Measurements from ENCODE around the gene CCNA2.

CCNA2 gene

DNA sequence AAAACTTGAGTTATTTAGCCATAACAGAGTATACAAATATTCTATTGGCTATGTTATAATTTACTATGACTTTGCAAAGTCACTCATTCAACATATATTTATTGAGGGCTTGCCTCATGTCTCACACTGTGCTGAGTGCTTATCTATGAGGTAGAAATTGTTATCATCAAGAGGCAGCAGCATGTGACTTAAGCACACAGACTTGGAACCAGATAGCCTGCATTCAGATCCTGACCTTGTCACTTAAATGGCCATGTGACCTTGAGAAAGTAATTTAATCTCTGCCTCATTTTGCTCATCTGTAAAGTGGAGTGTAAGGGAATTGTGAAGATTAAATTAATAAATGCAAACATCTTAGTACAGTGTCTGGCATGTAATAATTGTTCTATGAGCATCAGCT is 32.7 kb downstream of the CCNA2 start:
- no peak overlapping the region for H3K23ac ChIP-seq (ENCODE audit: low read length in 2 of 2)
- H2BK120ac ChIP-seq (ENCODE audit: low read depth, low read length) = no peak overlapping the region
- H2AK5ac ChIP-seq (ENCODE audit: low read length, severe bottlenecking) = no peak overlapping the region
- H3K79me1 ChIP-seq (replicated peaks; ENCODE audit: low read length, poor library complexity, severe bottlenecking) = no peaks in the 10 kb centered on the region
- H2AFZ ChIP-seq (ENCODE audit: low read depth, low read length) = no peak overlapping the region
- no peak overlapping the region for H4K91ac ChIP-seq (ENCODE audit: low read length)
- no peaks in the 10 kb centered on the region for H3K9me3 ChIP-seq (ENCODE audit: control insufficient read depth, low read length)
- H3K14ac ChIP-seq (ENCODE audit: low read length in 2 of 2) = no peak overlapping the region
- H3K4ac ChIP-seq (ENCODE audit: low read depth in 1 of 2, low read length in 2 of 2) = no peak overlapping the region
- no peak overlapping the region for H3K9ac ChIP-seq (ENCODE audit: low read length)
- no peak overlapping the region for H3K4me2 ChIP-seq (ENCODE audit: low read length, poor library complexity, severe bottlenecking)
- no peak overlapping the region for H2BK12ac ChIP-seq (ENCODE audit: low read length in 2 of 2)
- H2BK15ac ChIP-seq (ENCODE audit: low read depth, poor library complexity, severe bottlenecking) = no peak overlapping the region
- H3K27ac ChIP-seq (ENCODE audit: low read length, poor library complexity, severe bottlenecking) = no peak overlapping the region
- no peak overlapping the region for H4K8ac ChIP-seq (ENCODE audit: low read length)
- no peaks in the 10 kb centered on the region for H3K27me3 ChIP-seq (ENCODE audit: control insufficient read depth in 1 of 2, insufficient read depth in 1 of 2, low read length in 2 of 2)
- H2BK5ac ChIP-seq (ENCODE audit: low read depth, low read length, poor library complexity, severe bottlenecking) = no peak overlapping the region
- H3K18ac ChIP-seq (ENCODE audit: low read depth in 1 of 2, low read length in 2 of 2) = no peak overlapping the region
- H3K36me3 ChIP-seq (ENCODE audit: control insufficient read depth in 1 of 2, insufficient read depth in 2 of 2, low read depth in 1 of 2, low read length in 2 of 2) = no peaks in the 10 kb centered on the region
- H3K4me3 ChIP-seq (ENCODE audit: insufficient read depth in 1 of 2, low read depth in 1 of 2, low read length in 2 of 2) = no peak overlapping the region
- no peak for DNase-seq
- H3K4me1 ChIP-seq (ENCODE audit: control insufficient read depth, insufficient read depth, low read depth, low read length) = no peaks in the 10 kb centered on the region

DNA sequence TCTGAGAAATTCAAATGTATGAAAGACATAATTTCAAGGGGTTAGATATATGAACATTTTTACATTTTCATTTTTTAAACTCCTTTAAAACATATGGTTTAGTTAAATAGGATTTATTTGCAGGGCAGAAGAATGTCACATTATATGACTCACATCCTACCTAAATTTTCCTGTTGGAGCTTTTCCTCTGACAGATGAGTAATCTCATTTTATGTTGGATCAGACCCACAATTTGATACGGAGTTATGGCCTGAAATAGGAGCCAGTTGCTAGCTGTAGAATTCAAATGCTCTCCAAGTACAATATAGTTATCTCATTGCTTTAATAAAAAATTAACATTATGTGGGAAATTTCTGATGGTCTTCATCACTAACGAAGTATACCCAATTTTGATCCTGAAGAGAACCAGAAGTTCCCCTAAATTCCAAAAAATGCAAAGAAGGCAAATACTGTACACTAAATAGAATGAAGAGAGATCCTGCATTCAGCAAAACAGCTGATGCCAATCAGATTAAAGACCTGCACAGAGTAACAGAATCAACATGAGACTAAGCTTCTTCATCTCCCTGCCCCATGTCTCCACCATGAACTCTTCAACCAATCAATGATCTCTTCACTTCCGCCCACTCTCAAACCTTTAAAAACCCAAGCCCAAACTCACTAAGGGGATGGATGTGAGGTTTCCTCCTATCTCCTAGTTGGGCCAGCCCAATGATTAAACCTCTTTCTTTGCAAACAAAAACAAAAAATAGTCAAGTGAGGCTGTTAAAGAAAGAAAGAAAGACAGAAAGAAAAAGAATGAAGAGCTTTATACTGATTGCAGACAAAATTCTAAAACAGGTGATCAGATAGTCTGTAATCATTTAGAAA is 33.5 kb downstream of the CCNA2 start:
- Histone ChIP-seq H3K36me3 (ENCODE audit: control insufficient read depth in 1 of 2, insufficient read depth in 2 of 2, low read depth in 1 of 2, low read length in 2 of 2) (no peaks in the 10 kb centered on the region), H3K27ac (ENCODE audit: low read length, poor library complexity, severe bottlenecking) (no peak overlapping the region), H2AFZ (ENCODE audit: low read depth, low read length) (no peak overlapping the region), H4K91ac (ENCODE audit: low read length) (no peak overlapping the region), H4K8ac (ENCODE audit: low read length) (no peak overlapping the region), H2AK5ac (ENCODE audit: low read length, severe bottlenecking) (no peak overlapping the region), H3K14ac (ENCODE audit: low read length in 2 of 2) (no peak overlapping the region), H3K4me3 (ENCODE audit: insufficient read depth in 1 of 2, low read depth in 1 of 2, low read length in 2 of 2) (peak overlapping the region in 1 of 2 experiments; percentile 6), H3K4me1 (ENCODE audit: control insufficient read depth, insufficient read depth, low read depth, low read length) (peaks cover 4% of the 10 kb centered on the region), H3K18ac (ENCODE audit: low read depth in 1 of 2, low read length in 2 of 2) (no peak overlapping the region), H2BK15ac (ENCODE audit: low read depth, poor library complexity, severe bottlenecking) (no peak overlapping the region), H3K79me1 (replicated peaks; ENCODE audit: low read length, poor library complexity, severe bottlenecking) (no peaks in the 10 kb centered on the region), H2BK5ac (ENCODE audit: low read depth, low read length, poor library complexity, severe bottlenecking) (no peak overlapping the region), H3K4me2 (ENCODE audit: low read length, poor library complexity, severe bottlenecking) (no peak overlapping the region), H3K9me3 (ENCODE audit: control insufficient read depth, low read length) (no peaks in the 10 kb centered on the region), H3K27me3 (ENCODE audit: control insufficient read depth in 1 of 2, insufficient read depth in 1 of 2, low read length in 2 of 2) (no peaks in the 10 kb centered on the region), H3K9ac (ENCODE audit: low read length) (peak overlapping the region; percentile 32), H2BK120ac (ENCODE audit: low read depth, low read length) (no peak overlapping the region), H2BK12ac (ENCODE audit: low read length in 2 of 2) (no peak overlapping the region), H3K23ac (ENCODE audit: low read length in 2 of 2) (no peak overlapping the region), H3K4ac (ENCODE audit: low read depth in 1 of 2, low read length in 2 of 2) (no peak overlapping the region)
- no peak for DNase-seq
- 84% methylated on average over 2 of the region's 3 CpGs for WGBS

DNA sequence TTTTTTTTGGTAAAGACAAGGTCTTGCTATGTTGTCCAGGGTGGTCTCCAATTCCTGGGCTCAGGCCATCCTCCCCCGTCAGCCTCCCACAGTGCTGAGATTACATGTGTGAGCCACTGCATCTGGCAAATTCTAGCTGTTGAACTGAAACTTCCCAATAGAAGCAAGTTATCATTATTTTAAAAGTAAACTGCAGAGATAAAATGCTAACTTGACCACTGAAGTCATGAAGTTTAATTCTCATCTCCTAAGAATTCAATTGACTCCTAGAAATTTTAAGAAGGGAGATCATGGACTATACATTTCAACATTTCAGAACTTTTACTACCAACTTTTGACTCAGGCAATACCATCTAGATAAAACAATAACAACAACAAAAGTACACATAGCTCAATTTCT is 34.2 kb downstream of the CCNA2 start:
- H4K8ac ChIP-seq (ENCODE audit: low read length) = no peak overlapping the region
- no peaks in the 10 kb centered on the region for H3K9me3 ChIP-seq (ENCODE audit: control insufficient read depth, low read length)
- peaks cover 6% of the 10 kb centered on the region for H3K4me1 ChIP-seq (ENCODE audit: control insufficient read depth, insufficient read depth, low read depth, low read length)
- H3K18ac ChIP-seq (ENCODE audit: low read depth in 1 of 2, low read length in 2 of 2) = no peak overlapping the region
- peak overlapping the region; percentile 32 for H3K9ac ChIP-seq (ENCODE audit: low read length)
- H3K23ac ChIP-seq (ENCODE audit: low read length in 2 of 2) = no peak overlapping the region
- H3K27ac ChIP-seq (ENCODE audit: low read length, poor library complexity, severe bottlenecking) = no peak overlapping the region
- H3K14ac ChIP-seq (ENCODE audit: low read length in 2 of 2) = no peak overlapping the region
- no peak overlapping the region for H2AK5ac ChIP-seq (ENCODE audit: low read length, severe bottlenecking)
- H3K4ac ChIP-seq (ENCODE audit: low read depth in 1 of 2, low read length in 2 of 2) = no peak overlapping the region
- no peaks in the 10 kb centered on the region for H3K36me3 ChIP-seq (ENCODE audit: control insufficient read depth in 1 of 2, insufficient read depth in 2 of 2, low read depth in 1 of 2, low read length in 2 of 2)
- H2AFZ ChIP-seq (ENCODE audit: low read depth, low read length) = no peak overlapping the region
- no peak overlapping the region for H3K4me3 ChIP-seq (ENCODE audit: insufficient read depth in 1 of 2, low read depth in 1 of 2, low read length in 2 of 2)
- 92% methylated on average over 1 of the region's 1 CpG for WGBS
- DNase-seq = no peak
- H2BK12ac ChIP-seq (ENCODE audit: low read length in 2 of 2) = no peak overlapping the region
- no peaks in the 10 kb centered on the region for H3K27me3 ChIP-seq (ENCODE audit: control insufficient read depth in 1 of 2, insufficient read depth in 1 of 2, low read length in 2 of 2)
- H2BK15ac ChIP-seq (ENCODE audit: low read depth, poor library complexity, severe bottlenecking) = no peak overlapping the region
- H3K79me1 ChIP-seq (replicated peaks; ENCODE audit: low read length, poor library complexity, severe bottlenecking) = no peaks in the 10 kb centered on the region
- no peak overlapping the region for H2BK5ac ChIP-seq (ENCODE audit: low read depth, low read length, poor library complexity, severe bottlenecking)
- H2BK120ac ChIP-seq (ENCODE audit: low read depth, low read length) = no peak overlapping the region
- H3K4me2 ChIP-seq (ENCODE audit: low read length, poor library complexity, severe bottlenecking) = no peak overlapping the region
- no peak overlapping the region for H4K91ac ChIP-seq (ENCODE audit: low read length)

DNA sequence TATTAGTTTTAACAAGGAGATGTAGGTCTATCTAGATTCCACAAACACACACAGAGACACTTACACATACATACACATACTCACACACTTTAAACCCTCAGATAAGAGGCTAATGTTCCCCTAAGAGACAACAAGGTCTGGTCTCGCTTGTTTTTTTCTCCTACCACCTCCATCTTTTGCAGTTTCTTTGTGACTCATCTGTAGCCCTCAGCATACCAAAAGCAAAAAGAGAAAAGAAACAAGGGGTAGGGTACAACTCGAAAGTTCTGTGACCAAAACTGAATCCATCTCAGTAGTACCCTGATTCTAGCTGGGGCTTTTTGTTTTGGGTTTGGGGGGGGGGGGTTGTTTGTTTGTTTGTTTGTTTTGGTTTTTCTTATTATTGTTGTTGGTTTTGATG is 34.8 kb downstream of the CCNA2 start:
- Histone ChIP-seq H3K27ac (ENCODE audit: low read length, poor library complexity, severe bottlenecking) (no peak overlapping the region), H4K8ac (ENCODE audit: low read length) (no peak overlapping the region), H3K79me1 (replicated peaks; ENCODE audit: low read length, poor library complexity, severe bottlenecking) (no peaks in the 10 kb centered on the region), H3K4me1 (ENCODE audit: control insufficient read depth, insufficient read depth, low read depth, low read length) (peaks cover 6% of the 10 kb centered on the region), H2BK15ac (ENCODE audit: low read depth, poor library complexity, severe bottlenecking) (no peak overlapping the region), H3K4me3 (ENCODE audit: insufficient read depth in 1 of 2, low read depth in 1 of 2, low read length in 2 of 2) (no peak overlapping the region), H3K9me3 (ENCODE audit: control insufficient read depth, low read length) (peaks cover 4% of the 10 kb centered on the region), H3K4ac (ENCODE audit: low read depth in 1 of 2, low read length in 2 of 2) (no peak overlapping the region), H3K4me2 (ENCODE audit: low read length, poor library complexity, severe bottlenecking) (no peak overlapping the region), H2AFZ (ENCODE audit: low read depth, low read length) (no peak overlapping the region), H3K36me3 (ENCODE audit: control insufficient read depth in 1 of 2, insufficient read depth in 2 of 2, low read depth in 1 of 2, low read length in 2 of 2) (no peaks in the 10 kb centered on the region), H2BK5ac (ENCODE audit: low read depth, low read length, poor library complexity, severe bottlenecking) (no peak overlapping the region), H2BK12ac (ENCODE audit: low read length in 2 of 2) (no peak overlapping the region), H3K23ac (ENCODE audit: low read length in 2 of 2) (no peak overlapping the region), H3K9ac (ENCODE audit: low read length) (peak overlapping the region; percentile 32), H2BK120ac (ENCODE audit: low read depth, low read length) (no peak overlapping the region), H4K91ac (ENCODE audit: low read length) (no peak overlapping the region), H3K27me3 (ENCODE audit: control insufficient read depth in 1 of 2, insufficient read depth in 1 of 2, low read length in 2 of 2) (no peaks in the 10 kb centered on the region), H3K14ac (ENCODE audit: low read length in 2 of 2) (no peak overlapping the region), H2AK5ac (ENCODE audit: low read length, severe bottlenecking) (no peak overlapping the region), H3K18ac (ENCODE audit: low read depth in 1 of 2, low read length in 2 of 2) (no peak overlapping the region)
- 64% methylated on average over 2 of the region's 2 CpGs for WGBS
- DNase-seq = no peak

All from mesenchymal stem cell (in vitro differentiated cells and primary cell).